Skin of body (tissue), 2 donors: Measurements from ENCODE around the gene LRRC4B. TPM values are rescaled to one million over a fixed set of nuclear protein-coding genes. Genes with fewer than 3 reads are reported as not detected.
A peak's percentile ranks its signal among the peaks of the same experiment; 100 is the strongest.
"Not testable (repeated sequence)": the region's sequence is repeated elsewhere in the genome, so short reads cannot be mapped to it uniquely, and the experiment has no call there.

ENCODE experiments used
- DNase-seq: peaks from one replicate; lab custom pipeline; 2025; lab: John Stamatoyannopoulos, UW
- total RNA-seq: library from RNA; depleted of rRNA; stranded (reverse); fragments of >200 nt; gene quantifications from one replicate; pipeline ENCODE4 v1.2.3, GENCODE V29; 2014

Gene LRRC4B
- 5.1 TPM for total RNA-seq

DNA sequence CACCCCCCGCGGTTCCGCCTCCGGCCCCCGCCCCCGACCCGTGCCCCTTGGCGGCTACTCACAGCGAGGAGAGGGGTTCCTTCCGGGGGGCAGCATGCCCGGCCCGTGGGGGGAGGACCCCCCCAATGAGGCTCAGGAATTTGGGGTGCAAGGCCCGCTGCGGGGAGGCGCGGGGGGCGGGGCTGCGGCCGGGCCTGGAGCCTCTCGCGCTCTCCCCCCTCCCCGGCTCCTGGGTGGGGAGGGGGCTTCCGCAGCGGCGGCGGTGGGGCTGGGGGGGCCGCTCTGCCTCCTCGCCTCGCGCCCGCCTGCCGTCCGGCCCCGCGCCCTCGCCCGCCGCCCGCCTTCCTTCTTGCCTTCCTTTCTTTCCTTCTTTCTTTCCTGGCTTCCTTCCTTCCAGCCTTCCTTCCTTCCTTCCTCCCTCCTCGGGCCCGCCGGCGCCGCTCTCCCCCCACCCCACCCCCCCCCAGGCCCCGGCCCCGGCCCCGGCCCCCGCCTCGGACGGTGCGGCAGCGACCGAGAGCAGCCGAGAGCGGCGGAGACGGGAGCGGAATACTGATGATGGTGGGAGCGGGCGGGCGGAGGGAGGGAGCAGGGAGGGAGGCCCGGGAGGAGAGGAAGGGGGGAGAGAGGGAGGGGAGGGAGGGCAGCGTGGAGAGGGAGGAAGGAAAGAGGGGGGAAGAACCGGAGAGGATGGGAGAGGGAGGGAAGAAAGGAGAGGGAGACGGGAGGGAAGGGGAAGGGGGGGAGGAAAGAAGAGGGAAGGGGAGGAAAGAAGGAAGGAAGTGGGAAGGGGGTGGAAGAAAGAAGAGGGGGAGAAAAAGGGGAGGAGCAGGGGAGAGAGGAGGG lies at the start of gene LRRC4B:
TSS of gene LRRC4B (minus strand) at position 554 of the 846 bp plus-strand sequence. CDS start 19,597 bp downstream, outside the sequence.
- peak; percentile 33 for DNase-seq

DNA sequence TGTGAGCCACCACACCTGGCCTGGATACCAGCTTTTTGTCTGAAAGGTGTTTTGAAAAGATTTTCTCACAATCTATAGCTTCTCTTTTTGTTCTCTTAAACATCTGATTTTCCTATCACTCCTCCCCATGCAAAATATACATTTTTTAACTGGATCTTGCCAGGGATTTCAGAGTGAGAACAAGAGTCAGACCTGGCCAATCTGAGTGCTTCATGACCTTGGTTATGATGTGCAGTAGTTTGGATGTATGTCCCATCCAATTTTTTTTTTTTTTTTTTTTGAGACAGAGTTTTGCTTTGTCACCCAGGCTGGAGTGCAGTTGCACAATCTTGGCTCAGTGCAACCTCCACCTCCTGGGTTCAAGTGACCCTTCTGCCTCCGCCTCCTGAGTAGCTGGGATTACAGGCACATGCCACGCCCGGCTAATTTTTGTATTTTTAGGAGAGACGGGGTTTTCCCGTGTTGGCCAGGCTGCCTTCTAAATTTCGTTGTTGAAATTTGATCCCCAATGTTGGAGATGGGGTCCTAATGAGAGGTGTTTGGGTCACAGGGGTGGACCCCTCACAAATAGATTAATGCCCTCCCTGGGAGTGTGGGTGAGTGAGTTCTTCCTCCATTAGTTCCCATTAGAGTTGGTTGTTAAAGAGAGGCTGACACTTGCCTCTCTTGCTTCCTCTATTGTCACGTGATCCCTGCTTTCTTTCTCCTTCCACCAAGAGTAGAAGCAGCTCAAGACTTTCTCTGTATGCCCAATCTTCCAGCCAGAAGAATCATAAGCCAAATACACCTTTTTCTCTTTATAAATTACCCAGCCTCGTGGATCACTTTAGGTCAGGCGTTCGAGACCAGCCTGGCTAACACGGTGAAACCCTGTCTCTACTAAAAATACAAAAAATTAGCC lies 44.5 kb upstream of the LRRC4B start:
- not testable (repeated sequence) for DNase-seq

DNA sequence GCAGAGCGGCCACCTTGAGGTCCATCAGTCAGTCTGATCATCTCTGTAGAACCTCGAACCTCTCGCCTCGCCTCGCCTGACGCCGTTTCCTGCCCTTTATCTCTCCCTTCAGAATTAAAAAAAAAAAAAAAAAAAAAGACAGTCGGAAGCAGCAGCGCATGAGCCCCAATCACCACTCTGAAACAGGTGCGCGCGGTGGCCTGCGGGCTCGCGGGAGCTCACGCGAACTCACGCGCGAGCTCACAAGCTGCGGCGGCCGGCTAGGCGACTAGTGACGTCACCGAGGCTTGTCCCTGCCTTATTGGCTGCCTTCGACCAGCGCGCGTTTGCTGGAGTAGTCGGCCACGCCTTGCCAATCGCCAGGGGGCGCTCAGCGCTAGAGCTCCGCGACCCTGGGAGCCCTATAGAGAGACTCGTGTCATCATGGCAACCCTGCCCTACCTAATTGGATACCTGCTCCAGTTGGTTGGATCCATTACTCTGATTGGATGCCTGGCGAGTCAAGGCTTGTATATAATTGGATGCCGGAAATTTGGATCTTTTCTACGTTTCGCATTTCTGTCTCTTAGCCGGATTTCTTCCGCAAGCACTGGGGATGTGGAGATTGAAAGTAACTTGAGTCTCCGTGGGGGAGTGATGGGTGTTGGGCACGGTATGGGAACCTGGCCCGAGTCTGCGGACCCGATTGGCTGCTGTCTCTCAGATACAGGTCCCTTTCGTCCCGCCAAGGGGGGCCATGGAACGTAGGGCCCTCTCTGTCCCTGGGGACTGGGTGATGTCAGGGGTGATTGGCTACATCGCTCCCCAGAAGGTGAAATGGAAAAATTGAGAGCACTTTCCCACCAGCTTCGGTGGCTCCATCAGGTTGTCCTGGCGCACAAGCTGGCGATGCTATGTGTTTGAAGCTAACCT lies 39.9 kb upstream of the LRRC4B start:
- peak; percentile 26 for DNase-seq

DNA sequence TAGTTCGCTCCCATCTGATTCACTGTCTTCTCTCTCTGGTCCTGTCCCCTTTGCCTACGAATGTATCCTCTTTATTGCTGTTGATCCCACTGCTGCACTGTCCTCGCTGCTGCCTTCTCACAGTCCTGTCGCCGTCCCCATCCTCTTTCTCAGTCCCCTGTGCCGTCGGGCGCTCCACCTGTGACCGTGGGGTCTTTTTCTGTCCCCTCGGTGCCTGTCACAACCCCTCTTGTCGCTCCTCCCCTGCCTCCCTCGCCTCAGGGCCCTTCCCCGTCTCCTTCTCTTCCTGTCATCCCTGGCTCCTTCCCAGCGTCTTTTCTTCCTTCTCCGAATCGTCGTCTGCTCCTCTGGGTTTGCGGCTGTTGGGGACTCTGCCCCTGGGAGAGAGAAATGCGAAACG lies 39.2 kb upstream of the LRRC4B start:
- no peak for DNase-seq

- not testable (repeated sequence) for DNase-seq
These were observed 38.0 kb upstream of the LRRC4B start for GRCh38 chr19:50606059-50606836.

DNA sequence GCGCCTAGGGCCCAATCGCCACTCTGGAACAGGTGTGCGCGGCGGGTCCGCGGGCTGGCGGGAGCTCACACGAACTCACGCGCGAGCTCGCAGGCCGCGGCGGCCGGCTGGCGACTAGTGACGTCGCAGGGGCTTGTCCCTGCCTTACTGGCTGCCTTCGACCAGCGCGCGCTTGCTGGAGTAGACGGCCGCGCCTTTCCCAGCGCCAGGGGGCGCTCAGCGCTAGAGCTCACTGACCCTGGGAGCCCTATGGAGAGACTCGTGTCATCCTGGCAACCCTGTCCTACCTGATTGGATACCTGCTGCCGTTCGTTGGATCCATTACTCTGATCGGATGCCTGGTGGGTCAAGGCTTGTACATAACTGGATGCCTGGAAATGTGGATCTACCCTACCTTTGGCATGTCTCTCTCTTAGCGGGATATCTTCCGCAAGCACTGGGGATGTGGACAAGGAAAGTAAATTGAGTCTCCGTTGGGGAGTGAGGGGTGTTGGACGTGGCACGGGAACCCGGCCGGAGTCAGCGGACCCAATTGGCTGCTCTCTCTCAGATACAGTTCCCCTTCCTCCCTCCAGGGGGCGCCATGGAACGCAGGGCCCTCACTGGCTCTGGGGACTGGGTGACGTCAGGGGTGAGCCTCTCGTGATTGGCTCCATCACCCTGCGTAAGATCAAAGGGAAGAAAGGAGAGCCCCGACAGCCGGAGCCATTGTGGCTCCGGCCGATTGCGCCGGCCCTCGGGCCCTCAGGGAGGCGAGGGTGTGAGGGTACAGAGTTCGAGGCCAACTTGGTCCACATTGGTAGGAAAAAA lies 36.2 kb upstream of the LRRC4B start:
- DNase-seq: not testable (repeated sequence)

DNA sequence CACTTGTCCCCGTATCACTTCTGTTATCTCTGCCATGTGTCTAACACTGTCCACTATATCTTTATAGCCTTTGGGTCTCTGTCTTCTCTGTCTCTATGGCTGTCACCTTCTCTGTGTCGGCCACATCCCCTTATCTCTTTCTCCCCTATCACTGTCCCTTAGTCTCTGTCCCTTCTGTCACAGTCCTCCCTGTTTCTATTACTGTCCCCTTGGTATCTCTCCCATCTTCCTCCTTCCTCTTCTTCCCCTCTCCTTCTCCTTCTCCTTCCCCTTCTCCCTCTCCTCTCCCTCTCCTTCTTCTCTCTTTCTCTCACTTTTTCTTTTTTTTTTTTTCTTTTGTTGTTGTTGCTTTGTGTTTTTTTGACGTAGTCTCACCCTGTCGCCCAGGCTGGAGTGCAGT lies 34.7 kb upstream of the LRRC4B start:
- no peak for DNase-seq

GRCh38 chr19:50602496-50602895 lies 34.3 kb upstream of the LRRC4B start:
- no peak for DNase-seq

- no peak for DNase-seq
These were observed 33.8 kb upstream of the LRRC4B start for GRCh38 chr19:50602089-50602422.

DNA sequence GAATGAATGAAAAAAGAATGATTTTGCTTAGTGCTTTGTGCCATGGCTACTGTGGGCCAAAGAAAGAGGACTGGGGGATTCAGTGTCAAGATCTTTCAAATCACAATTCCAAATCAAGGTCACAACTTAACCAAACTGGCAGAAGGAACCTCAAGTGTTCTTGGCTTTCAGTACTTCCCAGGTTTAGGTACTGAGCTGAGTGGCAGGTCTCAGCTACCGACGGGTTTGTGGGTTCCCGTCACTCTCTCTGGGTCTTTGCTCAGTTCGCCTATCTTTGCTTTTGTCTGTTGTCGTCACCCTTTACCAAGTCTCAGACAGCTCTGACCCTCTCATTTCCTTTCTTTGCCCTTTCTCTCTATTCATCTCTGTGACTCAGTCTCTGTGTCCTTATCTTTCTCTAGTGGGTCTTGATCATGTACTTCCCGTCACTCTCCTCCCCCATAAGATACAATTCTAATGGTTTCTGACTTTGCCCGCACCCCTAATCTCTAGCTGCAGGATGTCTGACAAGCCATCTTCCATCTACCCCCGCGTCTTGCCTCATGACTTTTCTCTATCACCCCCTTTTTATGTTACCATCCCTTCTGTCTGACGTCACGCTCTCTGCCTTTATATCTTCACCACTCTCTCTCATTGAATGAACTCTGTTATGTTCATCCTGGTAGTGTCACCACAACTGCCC lies 33.3 kb upstream of the LRRC4B start:
- no peak for DNase-seq

- no peak for DNase-seq
These were observed 31.2 kb upstream of the LRRC4B start for GRCh38 chr19:50599427-50599826.

DNA sequence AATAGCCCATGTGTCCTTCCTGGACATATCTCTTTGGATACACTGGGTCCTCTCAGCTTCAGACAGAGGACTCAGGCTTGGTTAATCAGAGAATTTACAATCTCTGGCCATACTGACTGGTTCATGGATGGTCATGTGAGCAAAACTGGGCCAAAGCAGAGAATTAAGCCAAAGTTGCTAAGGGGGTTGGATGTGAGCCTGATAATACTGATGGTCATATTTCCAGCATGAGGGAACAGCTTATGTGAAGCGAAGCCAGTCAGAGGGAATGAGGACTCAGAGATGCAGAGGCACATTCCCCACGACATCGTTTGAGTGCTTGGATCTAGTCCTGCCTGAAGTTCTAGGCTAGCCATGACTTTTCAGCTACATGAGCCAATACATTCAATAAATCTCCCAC lies 22.0 kb upstream of the LRRC4B start:
- no peak for DNase-seq

DNA sequence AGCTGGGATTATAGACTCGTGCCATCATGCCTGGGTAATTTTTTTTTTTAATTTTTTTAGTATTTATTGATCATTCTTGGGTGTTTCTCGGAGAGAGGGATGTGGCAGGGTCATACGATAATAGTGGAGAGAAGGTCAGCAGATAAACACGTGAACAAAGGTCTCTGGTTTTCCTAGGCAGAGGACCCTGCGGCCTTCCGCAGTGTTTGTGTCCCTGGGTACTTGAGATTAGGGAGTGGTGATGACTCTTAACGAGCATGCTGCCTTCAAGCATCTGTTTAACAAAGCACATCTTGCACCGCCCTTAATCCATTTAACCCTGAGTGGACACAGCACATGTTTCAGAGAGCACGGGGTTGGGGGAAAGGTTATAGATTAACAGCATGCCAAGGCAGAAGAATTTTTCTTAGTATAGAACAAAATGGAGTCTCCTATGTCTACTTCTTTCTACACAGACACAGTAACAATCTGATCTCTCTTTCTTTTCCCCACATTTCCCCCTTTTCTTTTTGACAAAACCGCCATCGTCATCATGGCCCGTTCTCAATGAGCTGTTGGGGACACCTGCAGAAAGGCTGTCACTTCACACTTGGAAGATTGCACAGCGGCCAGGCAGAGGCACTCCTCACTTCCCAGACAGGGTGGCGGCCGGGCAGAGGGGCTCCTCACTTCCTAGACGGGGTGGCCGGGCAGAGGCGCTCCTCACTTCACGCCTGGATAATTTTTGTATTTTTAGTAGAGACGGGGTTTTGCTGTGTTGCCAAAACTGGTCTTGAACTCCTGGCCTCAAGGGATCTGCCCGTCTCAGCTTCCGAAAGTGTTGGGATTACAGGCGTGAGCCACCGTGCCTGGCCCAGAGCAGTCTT lies 13.8 kb upstream of the LRRC4B start:
- not testable (repeated sequence) for DNase-seq

DNA sequence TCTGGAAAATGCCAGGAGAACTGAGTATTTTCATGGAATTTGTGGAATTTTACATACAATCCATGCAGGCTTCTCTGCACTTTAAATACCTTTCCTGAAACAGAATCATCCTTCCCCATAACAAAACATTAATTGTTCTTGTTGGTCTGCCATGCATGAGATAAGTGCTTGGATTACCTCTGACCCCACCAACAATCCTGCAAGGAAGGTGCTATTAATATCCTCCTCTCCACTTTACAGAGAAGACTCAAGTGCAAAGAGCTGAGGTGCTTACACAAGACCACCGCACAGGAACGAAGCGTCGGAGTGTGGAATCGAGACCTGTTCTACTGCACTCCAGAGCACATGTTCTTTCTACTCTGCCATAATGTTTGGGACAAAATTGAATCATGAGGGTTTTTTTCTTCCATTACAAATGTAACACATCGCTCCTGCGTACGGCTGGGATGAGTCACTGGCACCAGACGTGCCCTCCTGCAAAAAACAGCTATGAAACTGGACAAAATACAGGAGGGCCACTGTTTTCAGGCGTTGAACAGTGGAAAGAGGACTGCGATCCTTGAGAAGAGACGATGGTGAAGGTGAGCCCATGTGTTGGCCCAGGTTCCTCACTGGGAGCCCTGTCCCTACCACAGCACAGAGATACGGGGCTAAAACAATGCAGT lies 12.9 kb upstream of the LRRC4B start:
- no peak for DNase-seq

GRCh38 chr19:50580240-50580639 lies 12.0 kb upstream of the LRRC4B start:
- no peak for DNase-seq

- DNase-seq: not testable (repeated sequence)
These were observed 8.5 kb upstream of the LRRC4B start for GRCh38 chr19:50576769-50577168.

DNA sequence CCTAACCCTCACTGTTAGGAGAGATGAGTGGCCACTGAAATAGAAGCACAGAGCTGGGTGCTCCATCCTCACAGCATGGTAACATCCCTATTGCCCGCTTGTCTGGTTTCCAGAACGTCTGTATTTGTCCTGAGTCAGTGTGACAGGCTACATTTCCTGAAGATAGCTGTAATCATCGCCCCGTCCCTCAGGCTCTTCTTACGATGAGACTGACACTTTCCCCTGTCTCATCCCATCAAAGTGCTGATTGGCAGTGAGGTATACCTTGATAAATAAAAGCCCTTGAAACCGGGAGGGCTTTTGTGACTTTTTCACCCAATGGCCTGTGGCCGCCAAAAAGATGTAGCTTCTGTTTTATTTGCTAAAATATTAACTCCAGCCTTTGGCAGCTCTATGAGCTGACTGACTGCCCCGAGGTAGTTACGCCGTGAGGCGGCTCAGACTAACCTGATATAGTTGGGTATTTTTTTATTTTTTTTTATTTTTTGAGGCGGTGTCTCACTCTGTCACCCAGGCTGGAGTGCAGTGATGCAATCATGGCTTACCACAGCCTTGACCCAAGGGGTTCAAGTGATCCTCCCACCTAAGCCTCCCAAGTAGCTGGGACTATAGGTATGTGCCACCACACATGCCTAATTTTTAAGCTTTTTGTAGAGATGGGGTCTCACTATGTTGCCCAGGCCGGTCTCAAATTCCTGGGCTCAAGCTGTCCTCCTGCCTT lies 5.7 kb upstream of the LRRC4B start:
- no peak for DNase-seq
